Measurements from ENCODE around the gene PPDPF.

DNA sequence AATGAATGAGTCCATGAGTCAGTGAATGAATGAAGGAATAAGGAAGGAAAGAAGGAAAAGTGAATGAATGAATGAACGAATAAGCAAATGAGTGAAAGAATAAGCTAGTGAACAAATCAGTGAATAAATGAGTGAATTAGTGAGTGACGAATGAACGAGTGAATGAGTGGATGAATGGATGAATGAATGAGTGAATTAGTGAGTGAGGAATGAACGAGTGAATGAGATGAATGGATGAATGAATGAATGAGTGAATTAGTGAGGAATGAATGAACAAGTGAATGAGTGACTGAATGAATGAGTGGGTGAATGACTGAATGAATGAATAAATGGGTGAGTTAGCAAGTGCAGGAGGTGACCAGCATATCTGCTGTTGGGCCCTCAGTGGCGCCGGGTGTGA, 23.2 kb downstream of the PPDPF start:
- TF ChIP-seq CTCF (IDR thresholded peaks at IDR 0.05; ENCODE audit: extremely low read depth in 1 of 2, insufficient read depth in 1 of 2, low read depth in 1 of 2, low read length in 2 of 2) (no peak), POLR2A (IDR thresholded peaks at IDR 0.05; ENCODE audit: low read depth, low read length) (no peak), POLR2AphosphoS5 (IDR thresholded peaks at IDR 0.05; ENCODE audit: insufficient read depth, low read depth, low read length) (no peak), GATA2 (IDR thresholded peaks at IDR 0.05; ENCODE audit: insufficient read depth, insufficient read length, low read depth, low read length) (no peak), EZH2 (IDR thresholded peaks at IDR 0.05; ENCODE audit: borderline replicate concordance, low read depth, low read length, severe bottlenecking) (no peak), JUN (IDR thresholded peaks at IDR 0.05; ENCODE audit: borderline replicate concordance, insufficient read depth, insufficient read length, low read depth) (no peak)
- TF ChIP-seq, protein P1, sequence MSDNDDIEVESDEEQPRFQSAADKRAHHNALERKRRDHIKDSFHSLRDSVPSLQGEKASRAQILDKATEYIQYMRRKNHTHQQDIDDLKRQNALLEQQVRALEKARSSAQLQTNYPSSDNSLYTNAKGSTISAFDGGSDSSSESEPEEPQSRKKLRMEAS (IDR thresholded peaks at IDR 0.05; ENCODE audit: insufficient read depth, insufficient read length) = no peak
